HEK293 (cell line): ENCODE data around the gene SHROOM3.

Experiments used
- BCL11A ChIP-seq: fragments of 450-650 bp; formaldehyde crosslinking; IDR thresholded peaks from 2 replicates; pipeline ENCODE4 v1.5.1; 2016; ENCODE audit warnings: low read depth, missing biosample characterization, missing genetic modification characterization
- ZNF133 ChIP-seq: fragments of 450-650 bp; formaldehyde crosslinking; IDR thresholded peaks from 2 replicates; pipeline ENCODE4 v1.5.1; 2016; ENCODE audit warnings: missing biosample characterization, missing genetic modification characterization
- ZNF16 ChIP-seq: fragments of 450-650 bp; formaldehyde crosslinking; IDR thresholded peaks from 2 replicates; pipeline ENCODE4 v1.5.1; 2016; ENCODE audit warnings: low read depth, missing biosample characterization, missing genetic modification characterization
- TF ChIP-seq, protein P1 (sequence below): fragments of 450-650 bp; formaldehyde crosslinking; IDR thresholded peaks from 2 replicates; pipeline ENCODE4 v1.5.1; 2016; ENCODE audit warnings: missing biosample characterization, missing genetic modification characterization
- TF ChIP-seq, protein P2 (sequence below): fragments of 450-650 bp; formaldehyde crosslinking; IDR thresholded peaks from 2 replicates; pipeline ENCODE4 v1.5.1; 2016; ENCODE audit warnings: missing biosample characterization, missing genetic modification characterization

- TF ChIP-seq ZNF133 = no peak
- TF ChIP-seq, protein P1, sequence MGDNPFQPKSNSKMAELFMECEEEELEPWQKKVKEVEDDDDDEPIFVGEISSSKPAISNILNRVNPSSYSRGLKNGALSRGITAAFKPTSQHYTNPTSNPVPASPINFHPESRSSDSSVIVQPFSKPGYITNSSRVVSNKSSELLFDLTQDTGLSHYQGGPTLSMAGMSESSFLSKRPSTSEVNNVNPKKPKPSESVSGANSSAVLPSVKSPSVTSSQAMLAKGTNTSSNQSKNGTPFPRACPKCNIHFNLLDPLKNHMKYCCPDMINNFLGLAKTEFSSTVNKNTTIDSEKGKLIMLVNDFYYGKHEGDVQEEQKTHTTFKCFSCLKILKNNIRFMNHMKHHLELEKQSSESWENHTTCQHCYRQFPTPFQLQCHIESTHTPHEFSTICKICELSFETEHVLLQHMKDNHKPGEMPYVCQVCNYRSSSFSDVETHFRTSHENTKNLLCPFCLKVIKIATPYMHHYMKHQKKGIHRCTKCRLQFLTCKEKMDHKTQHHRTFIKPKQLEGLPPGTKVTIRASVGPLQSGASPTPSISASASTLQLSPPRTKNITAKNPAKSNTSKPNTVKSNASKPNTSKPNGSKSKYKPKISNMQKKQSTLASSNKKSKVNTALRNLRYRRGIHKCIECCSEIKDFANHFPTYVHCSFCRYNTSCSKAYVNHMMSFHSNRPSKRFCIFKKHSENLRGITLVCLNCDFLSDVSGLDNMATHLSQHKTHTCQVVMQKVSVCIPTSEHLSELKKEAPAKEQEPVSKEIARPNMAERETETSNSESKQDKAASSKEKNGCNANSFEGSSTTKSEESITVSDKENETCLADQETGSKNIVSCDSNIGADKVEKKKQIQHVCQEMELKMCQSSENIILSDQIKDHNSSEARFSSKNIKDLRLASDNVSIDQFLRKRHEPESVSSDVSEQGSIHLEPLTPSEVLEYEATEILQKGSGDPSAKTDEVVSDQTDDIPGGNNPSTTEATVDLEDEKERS (tag by site-specific recombination) = no peak
- TF ChIP-seq ZNF16 (tag by site-specific recombination) = no peak
- TF ChIP-seq BCL11A = no peak
- TF ChIP-seq, protein P2, sequence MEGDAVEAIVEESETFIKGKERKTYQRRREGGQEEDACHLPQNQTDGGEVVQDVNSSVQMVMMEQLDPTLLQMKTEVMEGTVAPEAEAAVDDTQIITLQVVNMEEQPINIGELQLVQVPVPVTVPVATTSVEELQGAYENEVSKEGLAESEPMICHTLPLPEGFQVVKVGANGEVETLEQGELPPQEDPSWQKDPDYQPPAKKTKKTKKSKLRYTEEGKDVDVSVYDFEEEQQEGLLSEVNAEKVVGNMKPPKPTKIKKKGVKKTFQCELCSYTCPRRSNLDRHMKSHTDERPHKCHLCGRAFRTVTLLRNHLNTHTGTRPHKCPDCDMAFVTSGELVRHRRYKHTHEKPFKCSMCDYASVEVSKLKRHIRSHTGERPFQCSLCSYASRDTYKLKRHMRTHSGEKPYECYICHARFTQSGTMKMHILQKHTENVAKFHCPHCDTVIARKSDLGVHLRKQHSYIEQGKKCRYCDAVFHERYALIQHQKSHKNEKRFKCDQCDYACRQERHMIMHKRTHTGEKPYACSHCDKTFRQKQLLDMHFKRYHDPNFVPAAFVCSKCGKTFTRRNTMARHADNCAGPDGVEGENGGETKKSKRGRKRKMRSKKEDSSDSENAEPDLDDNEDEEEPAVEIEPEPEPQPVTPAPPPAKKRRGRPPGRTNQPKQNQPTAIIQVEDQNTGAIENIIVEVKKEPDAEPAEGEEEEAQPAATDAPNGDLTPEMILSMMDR (tag by site-specific recombination) = no peak
These were observed 297.2 kb downstream of the SHROOM3 start for GRCh38 chr4:76732246-76732645.
